ENCODE data around the gene SNX19.

DNA sequence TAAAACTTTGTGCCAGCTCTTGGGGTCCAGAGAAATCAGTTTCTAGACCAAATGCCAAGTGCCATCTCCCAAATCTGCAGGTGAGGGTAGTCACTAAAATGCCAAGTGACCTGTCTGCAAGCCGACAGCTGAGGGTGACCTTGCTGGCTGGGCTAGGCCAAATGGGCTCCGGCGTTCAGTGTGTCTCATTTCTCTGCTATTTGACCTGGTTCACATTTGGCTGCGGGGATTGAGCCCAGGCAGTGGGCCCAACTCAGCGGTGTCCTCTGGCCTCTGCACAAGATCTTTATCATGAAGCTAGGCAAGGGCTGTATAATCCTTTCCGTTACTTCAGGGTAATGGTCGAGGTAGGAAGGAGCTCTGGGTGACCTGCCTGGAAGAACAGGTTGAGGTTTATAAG lies 87.5 kb downstream of the SNX19 start:
- TF ChIP-seq, protein P1, sequence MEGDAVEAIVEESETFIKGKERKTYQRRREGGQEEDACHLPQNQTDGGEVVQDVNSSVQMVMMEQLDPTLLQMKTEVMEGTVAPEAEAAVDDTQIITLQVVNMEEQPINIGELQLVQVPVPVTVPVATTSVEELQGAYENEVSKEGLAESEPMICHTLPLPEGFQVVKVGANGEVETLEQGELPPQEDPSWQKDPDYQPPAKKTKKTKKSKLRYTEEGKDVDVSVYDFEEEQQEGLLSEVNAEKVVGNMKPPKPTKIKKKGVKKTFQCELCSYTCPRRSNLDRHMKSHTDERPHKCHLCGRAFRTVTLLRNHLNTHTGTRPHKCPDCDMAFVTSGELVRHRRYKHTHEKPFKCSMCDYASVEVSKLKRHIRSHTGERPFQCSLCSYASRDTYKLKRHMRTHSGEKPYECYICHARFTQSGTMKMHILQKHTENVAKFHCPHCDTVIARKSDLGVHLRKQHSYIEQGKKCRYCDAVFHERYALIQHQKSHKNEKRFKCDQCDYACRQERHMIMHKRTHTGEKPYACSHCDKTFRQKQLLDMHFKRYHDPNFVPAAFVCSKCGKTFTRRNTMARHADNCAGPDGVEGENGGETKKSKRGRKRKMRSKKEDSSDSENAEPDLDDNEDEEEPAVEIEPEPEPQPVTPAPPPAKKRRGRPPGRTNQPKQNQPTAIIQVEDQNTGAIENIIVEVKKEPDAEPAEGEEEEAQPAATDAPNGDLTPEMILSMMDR (IDR thresholded peaks at IDR 0.05): no peak
- TF ChIP-seq, protein P2, sequence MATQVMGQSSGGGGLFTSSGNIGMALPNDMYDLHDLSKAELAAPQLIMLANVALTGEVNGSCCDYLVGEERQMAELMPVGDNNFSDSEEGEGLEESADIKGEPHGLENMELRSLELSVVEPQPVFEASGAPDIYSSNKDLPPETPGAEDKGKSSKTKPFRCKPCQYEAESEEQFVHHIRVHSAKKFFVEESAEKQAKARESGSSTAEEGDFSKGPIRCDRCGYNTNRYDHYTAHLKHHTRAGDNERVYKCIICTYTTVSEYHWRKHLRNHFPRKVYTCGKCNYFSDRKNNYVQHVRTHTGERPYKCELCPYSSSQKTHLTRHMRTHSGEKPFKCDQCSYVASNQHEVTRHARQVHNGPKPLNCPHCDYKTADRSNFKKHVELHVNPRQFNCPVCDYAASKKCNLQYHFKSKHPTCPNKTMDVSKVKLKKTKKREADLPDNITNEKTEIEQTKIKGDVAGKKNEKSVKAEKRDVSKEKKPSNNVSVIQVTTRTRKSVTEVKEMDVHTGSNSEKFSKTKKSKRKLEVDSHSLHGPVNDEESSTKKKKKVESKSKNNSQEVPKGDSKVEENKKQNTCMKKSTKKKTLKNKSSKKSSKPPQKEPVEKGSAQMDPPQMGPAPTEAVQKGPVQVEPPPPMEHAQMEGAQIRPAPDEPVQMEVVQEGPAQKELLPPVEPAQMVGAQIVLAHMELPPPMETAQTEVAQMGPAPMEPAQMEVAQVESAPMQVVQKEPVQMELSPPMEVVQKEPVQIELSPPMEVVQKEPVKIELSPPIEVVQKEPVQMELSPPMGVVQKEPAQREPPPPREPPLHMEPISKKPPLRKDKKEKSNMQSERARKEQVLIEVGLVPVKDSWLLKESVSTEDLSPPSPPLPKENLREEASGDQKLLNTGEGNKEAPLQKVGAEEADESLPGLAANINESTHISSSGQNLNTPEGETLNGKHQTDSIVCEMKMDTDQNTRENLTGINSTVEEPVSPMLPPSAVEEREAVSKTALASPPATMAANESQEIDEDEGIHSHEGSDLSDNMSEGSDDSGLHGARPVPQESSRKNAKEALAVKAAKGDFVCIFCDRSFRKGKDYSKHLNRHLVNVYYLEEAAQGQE (IDR thresholded peaks at IDR 0.05; ENCODE audit: insufficient read depth in 1 of 2, low read depth in 2 of 2, low read length in 1 of 2): no peak
- TF ChIP-seq SIN3A (IDR thresholded peaks at IDR 0.05; ENCODE audit: borderline replicate concordance, insufficient read depth, low read depth, low read length) (no peak), POLR2AphosphoS5 (IDR thresholded peaks at IDR 0.05; ENCODE audit: low read depth, low read length) (no peak), TCF7L2 (IDR thresholded peaks at IDR 0.05; ENCODE audit: low read depth, low read length) (no peak)

Measured in Panc1 (cell line).